ENCODE data around the gene THSD4. TPM values are rescaled to one million over a fixed set of nuclear protein-coding genes. Genes with fewer than 3 reads are reported as not detected.

THSD4 gene
- total and polyA plus RNA-seq, 4 donors, result 6.0 to 42.4 (median 18.5) TPM

GRCh38 chr15:71705151-71705550 is 589.9 kb downstream of the THSD4 start:
- H3K27ac ChIP-seq (ENCODE audit: low read depth in 1 of 2, low read length in 1 of 2), result no peak overlapping the region
- DNase-seq, result no peak
- no peak overlapping the region for H3K9ac ChIP-seq (ENCODE audit: insufficient read depth in 1 of 2, low read length in 2 of 2)
- H3K4me3 ChIP-seq, result no peak overlapping the region
- H3K36me3 ChIP-seq (ENCODE audit: control insufficient read depth in 4 of 4, insufficient read depth in 4 of 4, low read length in 4 of 4), result no peaks in the 10 kb centered on the region
- no peak for TF ChIP-seq CTCF (IDR thresholded peaks at IDR 0.05; ENCODE audit: control extremely low read depth, extremely low read depth)
- no peaks in the 10 kb centered on the region for H3K27me3 ChIP-seq (ENCODE audit: control insufficient read depth in 3 of 3, insufficient read depth in 3 of 3, low read length in 2 of 3)
- H3K9me3 ChIP-seq (ENCODE audit: control insufficient read depth in 4 of 4, insufficient read depth in 3 of 4, low read length in 3 of 4), result no peaks in the 10 kb centered on the region
- WGBS, 2 donors, result 85 to 86% methylated on average over 6 of the region's 6 CpGs
- ATAC-seq (ENCODE audit: insufficient read depth, low FRiP score), result no peak
- peaks cover 2 to 31% (median 13%) of the 10 kb centered on the region in 5 donors for H3K4me1 ChIP-seq (ENCODE audit: control insufficient read depth in 5 of 5, insufficient read depth in 5 of 5, low read length in 5 of 5)

GRCh38 chr15:71706461-71707229 is 591.4 kb downstream of the THSD4 start:
- no peak overlapping the region for H3K27ac ChIP-seq (ENCODE audit: low read depth in 1 of 2, low read length in 1 of 2)
- no peak for ATAC-seq (ENCODE audit: insufficient read depth, low FRiP score)

GRCh38 chr15:71707230-71708050 is 592.2 kb downstream of the THSD4 start:
- Histone ChIP-seq H3K4me1 (ENCODE audit: control insufficient read depth in 5 of 5, insufficient read depth in 5 of 5, low read length in 5 of 5) (peaks cover 2 to 28% (median 17%) of the 10 kb centered on the region in 5 donors), H3K9me3 (ENCODE audit: control insufficient read depth in 4 of 4, insufficient read depth in 3 of 4, low read length in 3 of 4) (no peaks in the 10 kb centered on the region), H3K27ac (ENCODE audit: low read depth in 1 of 2, low read length in 1 of 2) (peak overlapping the region in 1 of 2 donors; percentile 51), H3K4me3 (no peak overlapping the region), H3K9ac (ENCODE audit: insufficient read depth in 1 of 2, low read length in 2 of 2) (no peak overlapping the region), H3K36me3 (ENCODE audit: control insufficient read depth in 4 of 4, insufficient read depth in 4 of 4, low read length in 4 of 4) (no peaks in the 10 kb centered on the region), H3K27me3 (ENCODE audit: control insufficient read depth in 3 of 3, insufficient read depth in 3 of 3, low read length in 2 of 3) (no peaks in the 10 kb centered on the region)
- ATAC-seq (ENCODE audit: insufficient read depth, low FRiP score) (no peak), DNase-seq (peak in 2 of 3 donors; percentile 58 to 68)
- WGBS, 2 donors, result 62 to 74% methylated on average over 5 of the region's 5 CpGs
- no peak for TF ChIP-seq CTCF (IDR thresholded peaks at IDR 0.05; ENCODE audit: control extremely low read depth, extremely low read depth)

More at GRCh38 chr15:71706461-71707229, 591.4 kb downstream of the THSD4 start:
- WGBS, 2 donors, result 78 to 87% methylated on average over 9 of the region's 9 CpGs
- H3K9ac ChIP-seq (ENCODE audit: insufficient read depth in 1 of 2, low read length in 2 of 2), result no peak overlapping the region
- H3K4me1 ChIP-seq (ENCODE audit: control insufficient read depth in 5 of 5, insufficient read depth in 5 of 5, low read length in 5 of 5), result peaks cover 2 to 30% (median 13%) of the 10 kb centered on the region in 5 donors
- H3K9me3 ChIP-seq (ENCODE audit: control insufficient read depth in 4 of 4, insufficient read depth in 3 of 4, low read length in 3 of 4), result no peaks in the 10 kb centered on the region
- no peaks in the 10 kb centered on the region for H3K36me3 ChIP-seq (ENCODE audit: control insufficient read depth in 4 of 4, insufficient read depth in 4 of 4, low read length in 4 of 4)
- no peak for TF ChIP-seq CTCF (IDR thresholded peaks at IDR 0.05; ENCODE audit: control extremely low read depth, extremely low read depth)
- DNase-seq, result no peak
- no peaks in the 10 kb centered on the region for H3K27me3 ChIP-seq (ENCODE audit: control insufficient read depth in 3 of 3, insufficient read depth in 3 of 3, low read length in 2 of 3)
- no peak overlapping the region for H3K4me3 ChIP-seq

All from lung (tissue), 12 donors.